BLaER1 treated with 17β-estradiol and CSF1 and Interleukin-3, amounts not matched to agents 10 nM and 100 nM (cell line): ENCODE data around the gene TSC22D2.

Experiments used
- H3K27ac ChIP-seq, 11 experiments: shearing (Covaris generic); formaldehyde crosslinking; 2 replicates each; pipeline ENCODE4 v1.8.1; 2022
- H3K27me3 ChIP-seq, 11 experiments: shearing (Covaris generic); formaldehyde crosslinking; 2 replicates each; pipeline ENCODE4 v1.8.1; 2022
- H3K36me3 ChIP-seq, 11 experiments: shearing (Covaris generic); formaldehyde crosslinking; 2 replicates each; pipeline ENCODE4 v1.8.1; 2022
- H3K4me1 ChIP-seq, 10 experiments: shearing (Covaris generic); formaldehyde crosslinking; 2 replicates each; pipeline ENCODE4 v1.8.1; 2022
- H3K4me2 ChIP-seq, 11 experiments: shearing (Covaris generic); formaldehyde crosslinking; 2 replicates each; pipeline ENCODE4 v1.8.1; 2022
- H3K4me3 ChIP-seq, 10 experiments: shearing (Covaris generic); formaldehyde crosslinking; 2 replicates each; pipeline ENCODE4 v1.8.1; 2022
- H3K9ac ChIP-seq, 11 experiments: shearing (Covaris generic); formaldehyde crosslinking; 2 replicates each; pipeline ENCODE4 v1.8.1; 2022
- H3K9me3 ChIP-seq, 11 experiments: shearing (Covaris generic); formaldehyde crosslinking; replicated peaks in 1 of 11; 2 replicates each; pipeline ENCODE4 v1.8.1; 2022
- H4K20me1 ChIP-seq, 11 experiments: shearing (Covaris generic); formaldehyde crosslinking; 2 replicates each; pipeline ENCODE4 v1.8.1; 2022
- Cebpa-rat ChIP-seq, 11 experiments: shearing (Covaris generic); IDR thresholded peaks; 2 replicates each; pipeline ENCODE4 v1.8.1; 2022

Gene TSC22D2

GRCh38 chr3:150515210-150515609, 107.1 kb downstream of the TSC22D2 start:
- Histone ChIP-seq H3K27ac (no peak overlapping the region), H3K27me3 (no peaks in the 10 kb centered on the region), H3K9me3 (peaks cover 13 to 27% (median 19%) of the 10 kb centered on the region in 11 experiments; a peak in 20 of 22 replicates), H3K36me3 (no peaks in the 10 kb centered on the region), H3K9ac (no peak overlapping the region), H3K4me3 (no peak overlapping the region), H3K4me2 (no peak overlapping the region), H4K20me1 (no peaks in the 10 kb centered on the region), H3K4me1 (peaks cover 0 to 13% (median 0%) of the 10 kb centered on the region in 10 experiments; a peak in 4 of 20 replicates)
- TF ChIP-seq Cebpa-rat (IDR thresholded peaks at IDR 0.05), result no peak
